GM18520 (cell line): ENCODE measurements around the gene SST.

Experiments used
- ATAC-seq: cut with Tn5 transposase; IDR thresholded peaks from one replicate; pipeline ENCODE4 v1.9.1; 2021; ENCODE audit not compliant: unreplicated experiment

Gene SST

DNA sequence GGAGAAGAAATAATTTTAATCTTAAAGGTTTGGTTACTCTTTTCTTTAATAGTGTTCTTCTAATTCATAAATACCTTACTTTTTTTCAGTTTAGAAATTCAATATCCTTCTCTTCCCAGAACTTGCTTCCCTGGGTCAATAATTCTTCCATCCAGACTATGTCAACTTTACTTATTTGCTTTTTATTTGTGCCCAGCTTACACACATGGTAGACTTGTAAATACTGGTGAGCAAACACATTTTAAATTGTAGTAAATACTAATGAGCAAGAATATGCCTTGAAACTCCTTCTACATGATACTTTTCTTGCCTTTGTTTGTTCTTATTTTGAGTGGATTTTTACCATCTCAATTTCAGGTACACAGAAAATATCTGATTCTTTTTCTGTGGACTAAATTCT is 33.7 kb downstream of the SST start:
- ATAC-seq: no peak

- no peak for ATAC-seq
Measured at GRCh38 chr3:187630404-187630803, 39.8 kb downstream of the SST start.

DNA sequence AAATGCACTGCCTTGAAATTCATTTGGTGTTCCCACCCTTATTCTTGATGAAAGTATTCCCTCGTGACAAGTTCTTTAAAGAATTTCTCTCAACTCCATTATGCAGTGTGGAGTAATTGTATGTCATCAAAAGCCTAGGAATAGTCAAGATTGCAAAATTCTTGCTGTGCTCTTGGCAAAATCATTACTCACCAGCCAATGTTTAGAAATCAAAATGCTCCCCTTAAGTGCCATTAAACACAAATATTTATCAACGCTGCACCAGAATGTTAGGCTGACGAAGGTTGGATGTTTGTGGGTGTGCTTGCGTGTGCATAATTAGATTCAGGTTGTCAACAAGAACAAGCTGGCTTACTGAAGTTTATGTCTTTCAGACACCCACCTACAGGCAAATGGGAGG is 40.5 kb downstream of the SST start:
- ATAC-seq: no peak

DNA sequence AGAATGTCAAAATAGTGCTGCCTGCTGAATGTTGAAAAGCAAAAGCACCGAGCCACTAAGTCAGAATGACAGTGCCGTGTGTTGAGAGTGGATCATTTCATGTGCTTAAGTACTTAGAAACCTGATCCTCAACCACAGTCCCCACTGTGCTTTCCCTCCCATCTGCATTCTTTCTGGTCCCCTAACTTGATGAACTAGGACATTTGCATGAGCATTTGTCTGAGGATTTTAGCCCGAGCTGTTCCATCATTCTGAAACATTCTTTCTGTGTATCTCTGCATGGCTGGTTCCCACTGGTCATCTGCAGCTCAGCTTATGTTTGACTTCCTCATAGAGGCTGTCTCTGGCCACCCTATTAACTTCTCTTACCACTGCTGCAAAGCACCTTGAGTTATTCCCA is 42.0 kb downstream of the SST start:
- ATAC-seq: no peak

DNA sequence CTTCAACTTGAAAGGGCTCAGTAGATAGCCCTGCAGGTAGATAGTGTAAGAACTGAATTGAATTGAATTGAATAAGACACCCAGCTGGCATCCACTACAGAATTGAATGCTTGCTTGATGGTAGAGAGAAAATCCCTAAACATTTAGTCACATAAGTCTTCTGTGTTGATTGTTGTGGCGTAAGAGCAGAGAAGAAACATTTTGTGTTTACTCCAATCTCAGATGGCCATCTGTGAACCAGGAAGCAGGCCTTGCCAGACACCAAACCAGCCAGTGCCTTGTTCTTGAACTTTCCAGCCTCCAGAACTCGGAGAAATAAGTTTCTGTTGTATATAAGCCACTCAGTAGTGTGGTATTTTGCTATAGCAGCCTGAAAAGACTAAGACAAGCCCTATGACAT is 43.6 kb downstream of the SST start:
- ATAC-seq: no peak

GRCh38 chr3:187624588-187624987 is 45.6 kb downstream of the SST start:
- ATAC-seq: no peak

GRCh38 chr3:187623285-187623814 is 46.8 kb downstream of the SST start:
- ATAC-seq: peak; percentile 52

DNA sequence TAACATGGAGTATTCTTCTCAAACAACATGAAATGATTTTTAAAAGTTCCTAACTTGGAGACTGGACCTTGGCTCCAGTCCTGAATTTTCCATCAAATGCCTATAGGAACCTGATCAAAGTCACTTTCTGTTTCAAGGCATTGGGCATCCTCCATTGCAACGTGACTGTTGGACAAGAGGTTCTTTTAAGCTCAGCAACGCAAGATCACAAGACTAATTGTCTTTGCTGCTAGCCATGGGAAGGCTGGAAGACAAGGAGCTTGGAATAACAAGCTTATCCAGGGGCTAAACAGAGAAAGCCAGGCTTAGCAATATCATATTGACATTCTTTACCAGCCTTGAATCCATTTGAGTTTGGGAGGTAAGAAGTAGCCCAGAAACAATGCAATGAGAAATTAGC is 48.3 kb downstream of the SST start:
- no peak for ATAC-seq

DNA sequence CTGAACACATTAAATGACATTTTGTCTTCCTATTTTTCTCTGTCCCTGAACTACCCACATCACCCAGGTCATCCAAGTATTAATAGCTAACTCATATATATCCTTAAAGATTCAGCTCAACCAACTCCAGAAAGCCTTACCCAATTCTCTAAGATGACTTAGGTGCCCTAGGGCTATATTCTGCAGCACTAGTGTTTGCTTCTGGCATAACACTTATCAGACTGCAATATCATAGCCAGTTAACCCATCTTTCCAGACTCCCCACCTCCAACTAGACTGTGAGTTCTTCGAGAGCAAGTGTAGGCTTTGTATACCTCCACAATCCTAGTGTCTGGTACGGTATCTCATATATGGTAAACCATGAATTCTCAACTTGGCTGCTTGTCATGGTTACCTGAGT is 50.7 kb downstream of the SST start:
- ATAC-seq: no peak
